ENCODE data around the gene GFRA4. TPM values are rescaled to one million over a fixed set of nuclear protein-coding genes. Genes with fewer than 3 reads are reported as not detected.

GFRA4 gene
- total RNA-seq, 1 experiment from 2014 or later: not detected

DNA sequence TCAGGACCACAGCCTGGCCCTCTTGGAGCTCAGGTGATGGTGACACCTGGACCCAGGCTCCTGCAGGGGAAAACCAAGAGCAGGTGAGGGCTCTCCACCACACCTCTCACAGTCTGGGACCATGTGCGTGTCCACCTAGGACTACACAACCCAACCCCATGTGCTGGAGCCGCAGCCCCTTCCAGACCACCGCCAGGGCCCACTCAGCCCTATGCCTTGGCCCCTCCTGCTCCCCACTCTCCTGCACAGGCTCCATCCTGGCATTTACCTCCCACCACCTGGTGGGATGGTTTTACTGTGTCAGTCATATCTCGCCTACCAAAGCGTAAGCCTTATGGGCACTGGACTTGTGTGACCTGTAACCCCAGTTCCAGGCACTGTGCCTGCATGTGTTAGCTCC is 31.7 kb upstream of the GFRA4 start:
- no peak for DNase-seq (ENCODE audit: low read depth)

DNA sequence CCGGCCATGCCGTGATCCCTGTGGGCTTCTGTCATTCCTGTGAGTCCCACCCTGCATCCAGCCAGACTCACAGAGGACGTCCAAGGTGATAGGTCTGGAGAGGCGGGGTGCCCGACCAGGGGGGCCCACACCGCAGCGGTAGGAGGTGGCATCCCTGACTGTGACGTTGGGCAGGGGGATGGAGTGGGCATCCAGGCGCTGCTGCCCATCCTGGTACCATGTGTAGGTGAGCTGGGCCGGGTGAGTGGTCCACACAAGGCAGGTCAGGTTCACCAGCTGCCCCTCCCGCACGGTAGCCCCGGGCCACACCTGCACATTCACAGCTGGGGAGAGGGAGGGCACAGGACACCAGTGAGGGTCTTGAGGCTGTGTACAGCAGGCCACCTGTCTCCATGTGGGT is 30.2 kb upstream of the GFRA4 start:
- DNase-seq (ENCODE audit: low read depth): no peak

DNA sequence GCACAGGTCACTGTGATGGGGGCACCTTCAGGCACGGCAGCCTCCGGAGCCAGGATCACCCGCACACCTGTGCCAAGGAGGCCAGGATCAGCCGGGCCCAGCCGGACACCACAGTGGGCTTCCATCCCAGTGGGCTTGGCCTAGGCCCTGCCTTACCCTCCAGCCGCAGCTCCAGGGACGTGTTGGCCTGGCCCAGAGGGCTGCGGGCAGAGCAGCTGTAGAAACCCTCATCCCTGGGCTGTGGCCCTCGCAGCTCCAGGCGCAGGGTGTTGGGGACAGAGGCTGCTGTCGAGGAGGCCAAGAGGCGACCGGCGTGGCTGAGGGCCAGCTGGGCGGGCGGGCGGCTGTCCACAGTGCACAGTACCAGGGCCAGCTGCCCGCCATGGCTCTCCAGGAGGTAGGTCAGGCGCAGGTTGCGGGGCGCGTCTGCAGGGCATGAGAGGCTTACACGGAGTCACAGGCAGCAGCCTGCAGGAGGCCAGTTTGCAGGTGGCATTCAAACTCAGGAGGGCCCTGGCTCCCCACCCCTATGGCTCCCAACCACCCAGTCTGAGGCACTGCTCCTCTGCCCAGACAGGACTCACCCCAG is 29.6 kb upstream of the GFRA4 start:
- no peak for DNase-seq (ENCODE audit: low read depth)

DNA sequence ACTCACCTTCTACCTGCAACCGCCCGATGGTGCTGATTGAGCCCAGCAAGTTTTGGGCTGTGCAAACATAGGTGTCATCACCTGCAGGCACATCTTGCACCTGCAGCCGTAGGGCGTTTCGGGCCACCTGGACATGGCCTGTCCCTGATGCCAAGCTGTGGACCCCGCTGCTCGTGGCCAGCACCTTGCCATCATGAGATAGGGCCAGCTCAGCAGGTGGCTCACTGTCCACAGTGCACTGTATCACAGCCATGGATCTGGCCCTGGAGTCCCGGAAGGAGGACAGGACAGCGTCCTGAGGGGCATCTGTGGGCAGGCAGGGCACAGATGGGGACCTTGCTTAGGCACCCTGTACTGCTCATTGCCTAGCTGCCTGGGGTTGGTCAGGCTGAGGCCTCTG is 28.7 kb upstream of the GFRA4 start:
- no peak for DNase-seq (ENCODE audit: low read depth)

DNA sequence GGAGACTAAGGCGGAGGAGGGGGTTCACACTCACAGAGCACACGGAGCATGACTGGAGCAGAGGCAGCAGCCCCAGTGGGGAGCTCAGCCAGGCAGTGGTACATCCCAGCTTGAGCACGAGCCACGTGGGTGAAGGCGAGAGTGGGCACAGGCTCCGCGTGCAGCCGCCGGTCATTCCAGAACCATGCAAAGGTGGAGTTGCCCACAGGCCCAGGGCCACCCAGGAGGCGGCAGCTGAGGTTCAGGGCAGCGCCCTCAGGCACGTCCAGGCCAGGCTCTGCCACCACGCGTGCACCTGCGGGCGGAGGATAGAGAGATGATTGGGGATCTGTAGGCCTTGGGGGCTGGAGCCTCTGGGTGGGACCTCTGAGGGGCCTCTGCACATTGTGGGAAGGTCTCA is 28.1 kb upstream of the GFRA4 start:
- DNase-seq (ENCODE audit: low read depth): no peak

DNA sequence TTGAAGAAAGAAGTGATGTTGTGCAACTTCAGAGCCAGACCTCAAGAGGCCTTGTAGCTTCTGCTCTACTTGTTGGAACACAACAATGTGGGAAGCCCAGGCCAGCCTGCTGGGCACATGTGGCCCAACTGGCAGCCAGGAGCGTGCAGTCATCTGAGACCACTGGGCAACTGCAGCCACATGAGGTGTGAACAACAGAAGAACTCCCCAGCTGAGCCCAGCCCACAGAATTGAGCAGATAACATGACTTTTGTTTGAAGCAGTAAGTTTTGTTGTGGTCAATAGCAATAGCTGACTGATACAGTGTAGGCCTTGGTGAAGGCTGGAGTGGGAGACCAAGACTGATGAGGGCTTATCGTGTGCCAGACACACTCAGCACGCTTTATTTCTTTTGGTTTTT is 27.2 kb upstream of the GFRA4 start:
- DNase-seq (ENCODE audit: low read depth): no peak

DNA sequence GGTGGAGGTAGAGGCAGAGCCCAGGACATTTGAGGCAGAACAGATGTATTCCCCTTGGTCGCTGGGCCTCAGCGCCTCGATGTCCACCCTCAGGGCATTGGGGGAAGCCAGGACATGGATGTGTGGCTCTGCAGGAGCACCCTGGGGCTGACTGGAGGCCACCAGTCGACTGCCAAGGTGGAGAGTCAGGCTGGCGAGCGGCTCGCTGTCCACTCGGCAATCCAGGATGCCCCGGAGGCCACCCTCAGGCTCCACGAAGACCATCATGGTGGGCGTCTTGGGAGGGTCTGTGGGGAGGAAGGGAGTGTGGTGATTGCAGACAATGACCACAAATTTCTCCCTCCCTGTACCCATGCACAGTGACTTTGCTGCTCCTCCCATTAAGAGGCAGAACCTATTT is 26.8 kb upstream of the GFRA4 start:
- DNase-seq (ENCODE audit: low read depth): no peak

DNA sequence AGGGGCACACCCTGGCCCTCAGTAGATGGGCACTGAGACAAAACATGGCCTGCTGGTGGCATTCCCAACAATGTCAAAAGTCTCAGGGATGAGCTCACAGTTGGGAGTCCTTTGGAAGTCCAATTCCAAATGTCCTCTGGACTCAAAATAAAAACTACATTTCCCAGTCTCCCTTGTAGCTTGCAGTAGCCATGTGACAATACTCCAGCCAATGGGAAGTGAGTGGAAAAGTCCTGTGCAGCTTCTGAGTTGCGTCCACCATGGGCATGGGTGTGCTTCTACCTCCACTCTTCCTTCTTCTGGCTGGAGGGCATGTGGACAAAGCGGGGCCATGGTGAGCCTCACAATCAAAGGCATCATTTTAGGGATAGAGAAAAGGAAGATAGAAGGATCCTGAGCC is 24.5 kb upstream of the GFRA4 start:
- peak; percentile 62 for DNase-seq (ENCODE audit: low read depth)

DNA sequence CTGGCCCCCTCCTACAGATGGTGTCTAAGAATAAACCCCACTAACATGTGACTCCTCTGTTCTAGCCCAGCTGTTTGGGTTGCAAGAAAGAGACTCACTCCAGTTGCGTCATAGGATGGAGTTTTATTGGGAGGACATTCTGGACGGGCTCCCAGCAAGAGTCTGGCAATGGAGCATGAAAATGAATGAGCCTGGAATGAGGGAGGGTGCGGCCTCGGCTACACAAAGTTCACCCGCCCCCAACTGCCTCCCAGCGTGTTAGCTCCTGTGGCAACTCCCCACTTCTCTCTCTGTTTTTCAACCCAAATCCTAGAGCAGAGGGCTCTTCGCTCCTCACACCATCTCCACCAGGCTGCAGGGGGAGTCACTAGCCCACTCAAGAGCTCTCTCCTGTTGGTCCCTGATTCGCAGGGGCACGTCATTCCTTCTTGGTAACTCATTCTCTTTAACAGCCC is 23.7 kb upstream of the GFRA4 start:
- peak; percentile 84 for DNase-seq (ENCODE audit: low read depth)

DNA sequence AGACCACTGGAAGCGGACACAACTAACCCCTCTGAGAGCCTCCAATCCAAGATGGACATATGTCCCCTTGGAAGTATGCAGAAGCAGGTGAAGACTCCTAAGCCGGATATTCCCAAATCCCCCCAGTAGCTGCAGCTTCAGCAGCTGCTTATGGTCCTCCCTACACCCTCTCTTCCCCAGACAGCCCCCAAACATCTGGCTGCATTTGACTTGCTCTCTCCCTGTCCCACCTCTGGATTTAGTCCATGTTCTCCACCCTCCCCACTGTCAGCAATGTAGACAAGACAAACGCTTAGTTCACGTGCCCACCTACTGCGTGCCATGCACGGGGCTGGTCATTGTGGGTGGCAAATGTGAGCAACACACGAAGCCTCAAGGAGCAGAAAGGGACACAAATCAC is 23.2 kb upstream of the GFRA4 start:
- no peak for DNase-seq (ENCODE audit: low read depth)

DNA sequence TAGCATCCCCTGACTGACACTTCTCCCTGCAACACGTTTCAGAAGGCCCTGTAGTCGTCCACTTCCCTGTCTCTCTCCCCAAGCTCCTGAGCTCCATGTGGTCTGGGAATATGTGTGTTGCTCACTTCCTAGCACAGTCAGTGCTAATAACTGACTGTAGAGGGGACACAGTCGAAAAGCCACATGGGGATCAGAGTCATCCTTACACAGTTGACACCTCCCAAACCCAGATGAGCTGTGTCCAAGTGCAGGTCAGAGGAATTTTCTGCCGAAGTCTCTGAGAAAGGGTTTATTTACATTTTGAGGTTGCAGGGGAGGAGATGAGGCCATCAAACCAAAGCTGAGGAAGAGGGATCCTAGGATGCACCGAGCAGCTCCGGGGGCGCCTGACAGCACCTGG is 22.1 kb upstream of the GFRA4 start:
- no peak for DNase-seq (ENCODE audit: low read depth)

DNA sequence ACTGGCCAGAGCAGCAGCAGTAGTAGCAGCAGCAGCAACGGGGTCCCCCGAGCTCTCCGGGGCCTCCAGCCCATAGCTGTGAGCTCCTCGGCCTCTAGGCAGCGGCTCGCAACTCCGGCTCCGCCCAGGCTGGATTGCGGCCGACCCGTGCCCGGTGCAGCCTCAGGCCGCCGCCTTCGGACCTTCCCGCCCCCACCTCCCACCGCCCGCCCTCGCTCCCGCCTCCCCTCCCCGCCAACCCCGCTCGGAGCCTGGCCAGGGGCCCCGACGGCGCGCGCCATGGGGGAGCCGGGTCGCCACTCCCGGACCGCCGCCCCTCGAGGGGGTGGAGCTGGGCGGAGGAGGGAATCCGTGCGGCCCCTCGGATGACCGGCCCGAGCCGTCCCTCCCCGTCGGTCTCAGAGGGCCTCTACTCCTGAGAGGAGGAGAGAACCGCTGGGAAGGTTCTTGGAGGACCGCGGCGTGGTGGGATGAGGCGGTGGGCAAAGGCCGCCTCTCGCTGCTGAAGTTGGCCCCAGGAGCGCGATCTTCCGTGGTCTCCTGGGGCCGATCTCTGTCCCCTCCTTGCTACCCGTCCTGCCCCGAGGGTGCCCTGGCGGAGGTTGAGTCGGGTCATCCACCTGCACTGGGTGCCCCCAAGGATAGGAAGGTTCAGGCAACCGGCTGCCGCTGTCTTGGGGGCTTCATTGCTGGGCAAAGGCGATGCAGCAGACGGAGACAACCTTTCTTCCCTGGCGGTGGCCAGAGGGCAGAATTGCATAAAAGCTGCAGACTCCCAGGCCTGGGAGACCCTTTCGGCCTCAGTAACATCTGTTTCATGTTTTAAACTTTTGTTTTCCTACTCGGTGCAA is 19.0 kb upstream of the GFRA4 start, which contains the start of gene ADAM33:
ADAM33 (minus strand) TSS at position 80 of the 851 bp plus-strand sequence; CDS start at position 74, 6 bp downstream.
- DNase-seq (ENCODE audit: low read depth): no peak

DNA sequence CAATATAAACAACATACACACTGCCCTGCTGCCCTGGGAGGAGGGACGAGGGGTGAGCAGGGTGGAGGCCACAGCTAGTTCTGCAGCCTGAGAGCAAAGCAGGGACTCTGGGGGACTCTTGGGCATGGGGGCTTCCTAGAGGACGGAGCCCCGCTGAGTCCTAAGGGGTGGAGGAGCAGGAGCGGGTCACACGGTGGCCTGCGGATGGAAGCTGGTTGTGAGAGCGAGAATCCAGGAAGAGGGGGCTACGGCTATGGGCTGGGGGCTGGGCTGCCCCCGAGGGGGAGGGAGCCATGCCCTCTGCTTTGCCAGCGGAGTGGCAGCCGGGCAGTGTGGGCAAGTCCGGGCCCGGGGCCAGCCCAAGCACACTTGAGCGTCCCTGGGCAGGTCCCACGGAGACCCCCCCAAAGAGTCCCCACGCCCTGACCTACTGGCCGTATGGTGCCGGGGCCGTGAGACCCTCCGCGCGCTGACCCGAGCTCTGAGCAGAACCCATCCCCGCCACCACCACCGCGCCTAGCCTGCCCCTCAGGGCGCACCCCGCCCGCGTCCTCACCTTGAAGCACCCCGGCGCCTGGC is 18.2 kb upstream of the GFRA4 start:
- no peak for DNase-seq (ENCODE audit: low read depth)

DNA sequence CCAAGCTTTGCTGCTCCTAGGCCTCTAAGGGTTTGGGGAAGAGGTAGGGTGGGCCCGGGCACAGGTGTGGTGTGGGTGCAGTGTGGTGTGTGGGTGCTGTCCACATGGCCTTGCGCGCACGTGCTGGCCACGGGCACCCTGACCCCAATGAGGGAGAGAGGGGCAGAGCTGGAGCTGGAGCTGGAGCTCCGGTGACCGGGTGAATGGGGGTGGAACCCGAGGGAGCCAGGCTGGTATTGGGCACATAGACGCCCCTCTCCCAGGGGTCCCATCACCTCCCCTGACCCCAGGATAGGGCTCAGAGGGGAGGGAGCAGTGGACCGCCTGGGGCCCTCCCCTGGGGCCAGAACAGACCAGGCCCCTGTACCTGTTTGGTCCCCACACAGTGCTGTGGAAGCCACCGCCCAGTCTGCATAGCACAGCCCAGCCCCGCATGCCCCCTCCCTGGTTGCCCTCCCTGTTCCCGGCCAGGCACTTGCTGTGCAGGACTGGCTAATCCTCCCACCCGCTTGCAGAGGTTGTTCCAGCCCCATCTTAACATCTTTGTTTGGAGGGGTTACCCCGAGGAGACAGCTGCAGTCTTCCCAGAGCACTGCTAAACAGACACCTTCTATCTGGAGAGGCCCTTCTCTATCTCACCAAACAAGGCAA is 17.6 kb upstream of the GFRA4 start:
- no peak for DNase-seq (ENCODE audit: low read depth)

DNA sequence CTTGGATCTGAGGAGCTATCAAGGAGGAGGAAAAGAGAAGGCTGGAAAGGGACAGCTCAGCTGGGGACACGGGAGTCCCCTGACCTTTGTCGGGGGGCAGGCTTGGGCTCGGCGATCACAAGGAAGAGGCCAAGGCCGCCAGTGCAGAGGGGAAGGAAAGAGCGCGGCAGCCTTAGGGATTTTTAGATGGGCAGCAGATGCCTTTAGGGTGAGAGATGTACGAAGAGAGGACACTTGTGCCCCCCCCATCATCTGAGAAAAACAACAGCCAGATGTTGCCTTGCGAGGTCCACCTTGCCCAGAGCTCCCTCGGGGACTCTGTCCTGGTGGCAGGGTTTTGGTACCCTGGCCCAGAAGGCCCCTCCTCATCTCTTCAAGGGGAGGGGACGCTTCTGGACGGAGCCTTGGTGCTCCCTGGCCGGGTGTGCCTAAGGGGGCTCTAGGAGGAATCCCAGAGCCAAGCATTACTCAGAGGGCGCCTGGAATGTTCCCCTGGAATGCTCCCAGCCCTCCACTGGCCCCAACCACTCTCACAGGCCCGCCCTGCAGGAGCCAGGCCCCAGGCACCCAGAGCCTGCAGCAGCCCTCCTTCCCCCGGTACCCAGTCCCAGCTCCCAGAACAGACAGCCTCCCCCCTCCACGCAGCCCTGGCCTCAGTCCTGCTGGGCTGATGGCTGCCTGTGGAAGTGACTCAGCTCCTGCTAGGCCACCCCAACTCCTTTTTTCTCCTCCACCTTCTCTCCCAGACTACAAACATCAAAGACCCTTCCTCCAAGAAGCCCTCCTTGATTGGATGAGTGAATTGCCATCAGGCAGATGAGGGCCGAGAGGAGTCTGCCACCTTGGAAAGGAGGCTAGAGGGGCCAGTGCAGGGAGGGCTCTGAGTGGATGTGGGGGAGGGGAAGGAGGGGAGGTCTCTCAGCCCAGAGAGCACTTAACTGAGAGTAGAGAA is 16.8 kb upstream of the GFRA4 start:
- DNase-seq (ENCODE audit: low read depth): peak; percentile 29

DNA sequence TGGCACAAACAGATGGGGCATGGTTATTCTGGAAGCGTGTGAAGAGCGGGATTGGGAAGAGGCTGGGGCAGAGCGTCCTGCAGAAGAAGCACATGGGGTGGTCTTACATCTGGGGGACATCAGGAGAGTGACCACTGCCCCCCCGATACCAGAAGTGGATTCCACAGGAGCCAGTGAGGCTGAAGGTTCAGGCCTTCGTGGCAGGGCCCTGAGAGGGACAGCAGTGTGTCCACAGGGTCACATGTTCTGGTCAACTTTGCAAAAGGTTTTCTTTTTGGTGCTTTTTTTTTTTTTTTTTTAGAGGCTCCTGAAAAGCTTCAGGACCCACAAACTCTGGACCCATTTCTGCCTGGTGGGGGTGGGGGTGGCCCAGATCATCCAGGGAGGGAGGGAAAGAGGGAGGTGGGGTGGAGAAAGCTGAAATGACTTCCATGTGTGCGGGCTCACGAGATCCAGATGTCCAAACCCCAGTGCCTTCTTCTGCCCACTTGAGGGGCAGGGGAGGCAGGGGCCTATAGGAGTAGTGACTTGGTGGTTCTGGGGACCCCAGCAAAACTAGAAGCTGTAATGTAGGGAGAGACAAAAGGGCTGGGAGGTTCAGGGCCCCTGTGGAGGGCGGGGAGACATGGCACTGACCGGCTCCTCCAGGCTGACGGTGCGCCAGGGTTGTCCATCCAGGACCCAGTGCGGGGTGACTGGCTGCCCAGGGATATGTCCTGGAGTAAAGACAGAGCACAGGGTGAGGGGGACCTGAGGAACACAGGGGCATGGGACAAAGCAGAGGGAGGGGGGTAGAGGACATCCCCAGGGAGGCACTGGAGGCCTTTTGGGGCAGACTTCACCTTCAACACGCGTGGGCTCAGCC is 15.9 kb upstream of the GFRA4 start:
- no peak for DNase-seq (ENCODE audit: low read depth)

DNA sequence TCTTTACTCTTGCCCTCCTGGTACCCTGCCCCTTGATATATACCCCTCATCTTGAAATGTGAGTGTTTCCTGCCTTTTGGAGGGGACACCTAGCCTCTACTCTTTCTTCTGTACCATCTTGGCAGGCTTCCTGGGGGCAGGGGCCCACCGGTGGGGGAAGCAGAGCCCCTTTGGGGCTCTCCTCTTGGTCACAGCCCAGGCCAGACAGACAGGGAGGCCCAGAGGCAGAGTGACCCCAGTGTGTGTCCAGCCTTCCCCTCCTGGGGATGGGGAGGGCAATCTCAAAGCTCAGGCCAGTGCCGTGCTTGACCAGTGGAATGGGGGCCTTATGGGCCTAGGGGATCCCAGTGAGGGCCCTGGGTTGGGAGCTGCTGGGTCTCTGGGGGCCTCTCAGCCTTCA is 15.0 kb upstream of the GFRA4 start:
- no peak for DNase-seq (ENCODE audit: low read depth)

DNA sequence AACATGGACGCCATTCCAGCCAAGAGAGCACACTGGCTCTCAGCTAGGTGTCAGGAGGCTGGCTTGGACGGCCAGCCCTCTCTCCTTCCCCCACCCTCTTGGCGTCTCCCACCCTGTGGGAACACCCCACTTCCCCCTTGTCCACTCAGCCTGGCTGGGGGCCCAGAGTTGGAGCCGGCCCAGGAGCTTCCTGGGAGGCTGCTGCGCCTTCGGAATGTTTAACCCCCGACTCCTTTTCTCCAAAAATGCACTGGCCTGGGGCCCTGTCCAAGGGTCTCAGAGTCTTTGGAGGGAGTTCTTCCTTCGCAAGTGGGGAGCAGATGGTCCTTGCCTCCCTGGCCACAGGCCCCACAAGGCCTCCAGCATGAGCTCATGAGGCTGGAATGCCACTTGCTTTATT is 14.5 kb upstream of the GFRA4 start:
- DNase-seq (ENCODE audit: low read depth): no peak

DNA sequence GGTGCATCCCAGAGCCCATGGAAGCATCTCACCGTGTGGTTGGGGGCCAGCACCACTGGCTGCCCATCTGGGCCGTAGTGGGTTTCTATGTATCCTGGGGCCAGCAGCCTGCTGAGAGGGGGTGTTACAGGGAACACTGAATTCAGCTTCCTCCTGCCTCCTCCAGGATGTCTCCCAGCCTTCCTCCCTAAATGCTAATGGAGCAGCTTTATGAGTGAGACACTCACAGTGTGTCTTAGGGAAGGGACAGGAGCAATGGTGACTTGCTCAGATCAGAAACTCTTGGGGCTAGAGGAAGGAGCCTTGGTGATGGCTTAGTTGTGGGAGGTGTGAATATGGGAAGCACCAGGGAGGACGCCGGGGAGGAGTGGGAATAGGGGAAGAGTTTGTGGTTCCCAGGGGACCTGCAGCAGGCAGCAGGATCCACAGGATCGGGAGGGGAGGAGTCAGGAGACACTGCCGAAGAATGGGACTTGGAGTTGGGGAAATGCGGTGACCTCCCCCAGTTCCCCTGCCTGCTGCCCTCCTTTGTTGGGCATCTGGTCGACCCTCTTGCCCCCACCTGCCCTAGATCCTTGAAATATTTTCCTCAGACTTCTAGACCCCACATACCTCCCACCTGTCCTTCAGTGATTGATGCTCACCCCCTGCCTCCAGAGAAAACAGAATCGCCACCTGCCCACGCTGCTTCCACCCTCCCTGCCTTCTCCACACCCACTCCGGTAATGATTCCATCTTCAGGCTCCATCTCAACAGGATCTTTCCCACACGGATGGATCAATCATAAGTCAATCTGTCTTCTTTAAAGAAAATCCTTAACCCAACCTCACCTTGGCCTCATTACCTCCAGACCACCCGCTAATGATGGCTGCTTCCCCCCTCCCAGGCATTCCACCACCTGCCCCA is 12.0 kb upstream of the GFRA4 start:
- no peak for DNase-seq (ENCODE audit: low read depth)
